Gastrocnemius medialis (tissue), 4 donors: ENCODE data around the gene TNPO3. TPM values are rescaled to one million over a fixed set of nuclear protein-coding genes. Genes with fewer than 3 reads are reported as not detected.

Source experiments
- ATAC-seq, 2 donors: fragments of 150-250 bp; one replicate each; pipeline ENCODE4 v1.9.1; 2016
- DNase-seq, 2 donors: peaks; one replicate each; pipeline ENCODE4 v3.0.0-alpha.2; 2019
- H3K27ac ChIP-seq, 4 donors: fragments of 200-600 bp; sonication (generic); 1 replicate in 1 of 4; 2 replicates in 3 of 4; pipeline ENCODE4 v1.5.1; 2016 to 2018; ENCODE audit warnings: mild to moderate bottlenecking in 2 of 4, moderate library complexity in 1 of 4
- H3K27me3 ChIP-seq, 3 donors: fragments of 200-600 bp; sonication (generic) in 2 of 3; 1 replicate in 1 of 3; 2 replicates in 2 of 3; pipeline versions ENCODE4 v1.5.1 to v1.6.0; 2016 to 2019; ENCODE audit warnings: mild to moderate bottlenecking in 1 of 3, moderate library complexity in 1 of 3
- H3K36me3 ChIP-seq, 2 donors: fragments of 200-600 bp; sonication (generic) in 1 of 2; one replicate each; pipeline ENCODE4 v1.5.1; 2017 to 2018
- H3K4me1 ChIP-seq, 2 donors: fragments of 200-600 bp; sonication (generic) in 1 of 2; one replicate each; pipeline ENCODE4 v1.5.1; 2016 to 2017; ENCODE audit warnings: mild to moderate bottlenecking in 2 of 2
- H3K4me3 ChIP-seq, 4 donors: fragments of 200-600 bp; sonication (generic) in 3 of 4; 1 replicate in 1 of 4; 2 replicates in 3 of 4; pipeline ENCODE4 v1.5.1; 2016 to 2019; ENCODE audit warnings: mild to moderate bottlenecking in 2 of 4
- H3K9me3 ChIP-seq, 3 donors: fragments of 200-600 bp; sonication (generic) in 2 of 3; 1 replicate in 1 of 3; 2 replicates in 2 of 3; pipeline ENCODE4 v1.5.1; 2016 to 2019
- CTCF ChIP-seq, 5 experiments: fragments of 450-650 bp in 3 of 5; fragments of 200-600 bp in 2 of 5; sonication (generic) in 2 of 5; IDR thresholded peaks in 4 of 5; conservative IDR thresholded peaks in 1 of 5; 1 replicate in 4 of 5; 2 replicates in 1 of 5; pipeline ENCODE4 v1.5.1; 2016 to 2019; ENCODE audit warnings: antibody characterized with exemption in 5 of 5, mild to moderate bottlenecking in 3 of 5, moderate library complexity in 3 of 5
- POLR2A ChIP-seq, 2 donors: fragments of 450-650 bp; IDR thresholded peaks; one replicate each; pipeline ENCODE4 v1.6.1; 2017; ENCODE audit warnings: antibody characterized with exemption in 2 of 2, mild to moderate bottlenecking in 2 of 2, moderate library complexity in 2 of 2
- in situ Hi-C, 4 donors: fragments of 200-750 bp; cut with MboI; loops; one replicate each; pipeline versions ENCODE4 v1.15.0 to v1.8.0; 2017; ENCODE audit warnings: low sequenced_read_pairs in 4 of 4
- intact Hi-C: fragments of 100-400 bp; cut with DNase I; formaldehyde crosslinking; loops from one replicate; pipeline ENCODE4 v1.15.1; 2023; ENCODE audit warnings: low total_unique reads
- total RNA-seq, 4 donors: library from RNA; depleted of rRNA; stranded (reverse); fragments of >200 nt; gene quantifications; one replicate each; pipeline versions ENCODE4 v1.1.0 to v1.2.3, GENCODE V29; 2016

The TNPO3 gene
- total RNA-seq, 4 donors from 2014 or later = 39.1 to 50.9 (median 50.5) TPM

DNA sequence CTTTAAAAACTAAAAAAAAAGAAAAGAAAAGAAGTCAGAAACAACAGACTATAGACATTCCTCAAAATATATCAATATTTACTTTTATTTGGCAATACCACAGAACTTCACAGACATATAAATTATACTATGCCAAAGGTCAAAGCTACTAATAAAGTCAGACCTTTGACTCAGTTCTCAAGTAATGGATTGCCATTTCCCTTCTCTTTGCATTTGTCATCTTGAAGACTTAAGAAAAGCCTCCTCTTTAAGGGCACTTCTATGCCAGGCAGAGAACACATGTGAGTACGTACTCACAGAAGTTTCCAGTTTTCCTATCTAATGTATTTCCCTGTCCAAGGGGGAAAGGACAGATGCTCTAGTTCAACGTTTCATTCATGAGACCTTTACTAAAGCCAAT is 37.6 kb downstream of the TNPO3 start:
- H3K36me3 ChIP-seq = peaks cover 0 to 34% of the 10 kb centered on the region in 2 donors
- DNase-seq (no peak), ATAC-seq (no peak)
- H3K4me3 ChIP-seq = no peak overlapping the region
- H3K27me3 ChIP-seq = no peaks in the 10 kb centered on the region
- in situ Hi-C loops = no loop called here
- no peak for TF ChIP-seq POLR2A (IDR thresholded peaks at IDR 0.05)
- H3K9me3 ChIP-seq = no peaks in the 10 kb centered on the region
- intact Hi-C loops = no loop called here
- no peaks in the 10 kb centered on the region for H3K4me1 ChIP-seq
- H3K27ac ChIP-seq = no peak overlapping the region

GRCh38 chr7:129014501-129015101 is 40.3 kb downstream of the TNPO3 start:
- DNase-seq = no peak
- intact Hi-C loops = no loop called here
- no peak overlapping the region for H3K27ac ChIP-seq
- no peak for ATAC-seq
- TF ChIP-seq CTCF (IDR thresholded peaks at IDR 0.05 in 4 of 5, conservative IDR thresholded peaks at IDR 0.05 in 1 of 5) (no peak), POLR2A (IDR thresholded peaks at IDR 0.05) (no peak)
- H3K9me3 ChIP-seq = no peaks in the 10 kb centered on the region
- peaks cover 7 to 8% of the 10 kb centered on the region in 2 donors for H3K4me1 ChIP-seq
- no peak overlapping the region for H3K4me3 ChIP-seq
- peaks cover 0 to 34% of the 10 kb centered on the region in 2 donors for H3K36me3 ChIP-seq
- in situ Hi-C loops = no loop called here
- no peaks in the 10 kb centered on the region for H3K27me3 ChIP-seq

DNA sequence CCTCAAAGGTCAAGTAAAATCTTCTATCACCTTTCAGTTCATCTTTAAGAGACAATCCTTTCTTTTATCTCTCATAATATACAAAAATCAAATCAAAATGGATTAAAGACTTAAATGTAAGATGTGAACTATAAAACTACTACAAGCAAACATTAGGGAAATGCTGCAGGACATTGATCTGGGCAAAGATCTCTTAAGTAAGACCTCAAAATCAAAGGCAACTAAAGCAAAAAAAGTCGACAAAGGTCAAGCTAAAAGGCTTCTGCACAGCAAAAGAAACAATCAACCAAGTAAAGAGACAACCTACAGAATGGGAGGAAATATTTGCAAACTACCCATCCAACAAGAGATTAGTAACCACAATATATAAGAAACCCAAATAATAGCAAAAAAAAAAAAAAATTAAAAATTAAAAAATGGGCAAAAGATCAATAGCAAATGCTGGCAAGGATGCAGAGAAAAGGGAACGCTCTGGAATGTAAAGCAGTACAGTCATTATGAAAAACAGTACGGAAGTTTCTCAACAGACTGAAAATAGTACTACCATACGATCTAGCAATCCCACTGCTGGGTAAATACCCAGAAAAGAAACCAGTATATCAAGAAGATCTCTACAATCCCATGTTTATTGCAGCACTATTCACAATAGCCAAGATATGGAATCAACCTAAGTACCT is 41.7 kb downstream of the TNPO3 start:
- no peak for DNase-seq
- TF ChIP-seq POLR2A (IDR thresholded peaks at IDR 0.05) (no peak), CTCF (IDR thresholded peaks at IDR 0.05 in 4 of 5, conservative IDR thresholded peaks at IDR 0.05 in 1 of 5) (no peak)
- Histone ChIP-seq H3K9me3 (no peaks in the 10 kb centered on the region), H3K4me3 (no peak overlapping the region), H3K27ac (no peak overlapping the region), H3K36me3 (peaks cover 0 to 37% of the 10 kb centered on the region in 2 donors), H3K27me3 (no peaks in the 10 kb centered on the region), H3K4me1 (peaks cover 10 to 12% of the 10 kb centered on the region in 2 donors)
- ATAC-seq = no peak
- in situ Hi-C loops = no loop called here
- intact Hi-C loops = no loop called here

DNA sequence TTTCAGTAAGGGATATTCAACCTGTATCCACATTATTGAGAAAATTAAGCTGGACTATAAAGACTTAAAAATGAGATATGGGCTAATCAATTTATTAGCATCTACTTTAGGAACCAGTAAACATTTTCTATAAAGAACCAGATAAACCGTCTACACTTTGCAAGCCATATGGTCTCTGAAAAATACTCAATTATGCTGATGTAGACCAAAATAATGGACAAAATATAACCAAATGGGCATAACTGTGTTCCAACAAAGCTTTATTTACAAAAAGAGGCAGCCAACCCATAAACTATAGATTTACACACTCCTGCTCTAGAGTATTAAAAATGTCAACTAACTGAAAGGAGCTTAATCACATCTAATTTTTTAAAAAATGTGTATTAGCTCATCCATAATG is 42.3 kb downstream of the TNPO3 start:
- Histone ChIP-seq H3K27ac (no peak overlapping the region), H3K4me3 (no peak overlapping the region), H3K36me3 (peaks cover 0 to 42% of the 10 kb centered on the region in 2 donors), H3K9me3 (no peaks in the 10 kb centered on the region), H3K4me1 (peaks cover 10 to 12% of the 10 kb centered on the region in 2 donors), H3K27me3 (no peaks in the 10 kb centered on the region)
- no peak for ATAC-seq
- TF ChIP-seq POLR2A (IDR thresholded peaks at IDR 0.05) (no peak), CTCF (IDR thresholded peaks at IDR 0.05 in 4 of 5, conservative IDR thresholded peaks at IDR 0.05 in 1 of 5) (no peak)
- intact Hi-C loops = no loop called here
- DNase-seq = no peak
- in situ Hi-C loops = no loop called here

DNA sequence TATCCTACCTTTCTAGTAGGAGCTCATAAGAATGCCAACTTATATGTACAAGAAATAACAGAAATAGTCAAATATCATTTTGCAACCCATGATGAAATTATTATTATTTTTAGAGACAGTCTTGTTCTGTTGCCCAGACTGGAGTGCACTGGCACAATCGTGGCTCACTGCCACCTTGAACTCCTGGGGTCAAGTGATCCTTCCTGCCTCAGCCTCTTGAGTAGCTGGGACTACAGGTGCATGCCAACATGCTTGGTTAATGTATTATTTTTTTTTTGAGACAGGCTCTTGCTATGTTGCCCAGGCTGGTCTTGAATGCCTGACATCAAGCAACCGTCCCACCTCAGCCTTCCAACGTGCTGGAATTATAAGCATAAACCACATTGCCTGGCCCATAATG is 44.8 kb downstream of the TNPO3 start:
- Histone ChIP-seq H3K9me3 (no peaks in the 10 kb centered on the region), H3K4me1 (peaks cover 10 to 12% of the 10 kb centered on the region in 2 donors), H3K27me3 (no peaks in the 10 kb centered on the region), H3K36me3 (peaks cover 0 to 30% of the 10 kb centered on the region in 2 donors), H3K27ac (no peak overlapping the region), H3K4me3 (no peak overlapping the region)
- in situ Hi-C loops = no loop called here
- no peak for TF ChIP-seq CTCF (IDR thresholded peaks at IDR 0.05 in 4 of 5, conservative IDR thresholded peaks at IDR 0.05 in 1 of 5)
- no peak for TF ChIP-seq POLR2A (IDR thresholded peaks at IDR 0.05)
- ATAC-seq = peak in 1 of 2 donors; percentile 53
- peak in 1 of 2 donors; percentile 21 for DNase-seq
- intact Hi-C loops = no loop called here
